ENCODE measurements around the gene PTPN23. TPM values are rescaled to one million over a fixed set of nuclear protein-coding genes. Genes with fewer than 3 reads are reported as not detected.
A peak's percentile ranks its signal among the peaks of the same experiment; 100 is the strongest.

Gene PTPN23
- total RNA-seq, 4 donors from 2014 or later, result 30.8 to 277 (median 90.7) TPM

GRCh38 chr3:47385007-47385406, 4.2 kb downstream of the PTPN23 start:
- no peak for DNase-seq (ENCODE audit: low spot score in 2 of 2)
- Histone ChIP-seq H3K9me3 (no peaks in the 10 kb centered on the region), H3K27ac (no peak overlapping the region), H3K4me3 (no peak overlapping the region), H3K36me3 (peaks cover 0 to 19% (median 0%) of the 10 kb centered on the region in 3 donors), H3K4me1 (peaks cover 0 to 42% (median 12%) of the 10 kb centered on the region in 4 donors), H3K27me3 (no peaks in the 10 kb centered on the region)
- no peak for TF ChIP-seq EP300 (IDR thresholded peaks at IDR 0.05)
- no peak for TF ChIP-seq CTCF (IDR thresholded peaks at IDR 0.05)
- no peak for TF ChIP-seq POLR2A (IDR thresholded peaks at IDR 0.05)
- WGBS, 2 donors, result 88 to 89% methylated on average over 4 of the region's 4 CpGs

GRCh38 chr3:47385796-47386195, 5.0 kb downstream of the PTPN23 start:
- DNase-seq (ENCODE audit: low spot score in 2 of 2), result no peak
- Histone ChIP-seq H3K36me3 (peaks cover 0 to 19% (median 0%) of the 10 kb centered on the region in 3 donors), H3K9me3 (no peaks in the 10 kb centered on the region), H3K27ac (no peak overlapping the region), H3K4me1 (peaks cover 0 to 40% (median 12%) of the 10 kb centered on the region in 4 donors), H3K4me3 (no peak overlapping the region), H3K27me3 (no peaks in the 10 kb centered on the region)
- TF ChIP-seq CTCF (IDR thresholded peaks at IDR 0.05), result no peak
- TF ChIP-seq POLR2A (IDR thresholded peaks at IDR 0.05), result no peak
- no peak for TF ChIP-seq EP300 (IDR thresholded peaks at IDR 0.05)
- WGBS, 2 donors, result 72 to 73% methylated on average over 2 of the region's 2 CpGs

- TF ChIP-seq CTCF (IDR thresholded peaks at IDR 0.05), result no peak
- TF ChIP-seq EP300 (IDR thresholded peaks at IDR 0.05), result no peak
- no peak for TF ChIP-seq POLR2A (IDR thresholded peaks at IDR 0.05)
- Histone ChIP-seq H3K36me3 (peaks cover 0 to 14% (median 0%) of the 10 kb centered on the region in 3 donors), H3K27me3 (no peaks in the 10 kb centered on the region), H3K4me3 (no peak overlapping the region), H3K9me3 (no peaks in the 10 kb centered on the region), H3K27ac (no peak overlapping the region), H3K4me1 (peaks cover 0 to 55% (median 19%) of the 10 kb centered on the region in 4 donors)
- WGBS, 2 donors, result 97% methylated on average over 3 of the region's 3 CpGs
- DNase-seq (ENCODE audit: low spot score in 2 of 2), result no peak
Measured at GRCh38 chr3:47392933-47393332, 12.1 kb downstream of the PTPN23 start.

GRCh38 chr3:47394140-47394870, 13.5 kb downstream of the PTPN23 start:
- H3K27ac ChIP-seq, result peak overlapping the region in 3 of 4 donors; percentile 27 to 60 (median 45)
- no peak for DNase-seq (ENCODE audit: low spot score in 2 of 2)
- no peak overlapping the region for H3K4me3 ChIP-seq
- no peak for TF ChIP-seq EP300 (IDR thresholded peaks at IDR 0.05)
- TF ChIP-seq CTCF (IDR thresholded peaks at IDR 0.05), result no peak
- TF ChIP-seq POLR2A (IDR thresholded peaks at IDR 0.05), result no peak
- H3K4me1 ChIP-seq, result peaks cover 0 to 63% (median 20%) of the 10 kb centered on the region in 4 donors
- peaks cover 0 to 13% (median 0%) of the 10 kb centered on the region in 3 donors for H3K36me3 ChIP-seq
- H3K27me3 ChIP-seq, result no peaks in the 10 kb centered on the region
- no peaks in the 10 kb centered on the region for H3K9me3 ChIP-seq
- 23 to 24% methylated on average over 8 of the region's 8 CpGs for WGBS, 2 donors

GRCh38 chr3:47394881-47395280, 14.1 kb downstream of the PTPN23 start:
- H3K9me3 ChIP-seq, result no peaks in the 10 kb centered on the region
- peaks cover 0 to 19% (median 0%) of the 10 kb centered on the region in 3 donors for H3K36me3 ChIP-seq
- no peak overlapping the region for H3K4me3 ChIP-seq
- peaks cover 0 to 64% (median 20%) of the 10 kb centered on the region in 4 donors for H3K4me1 ChIP-seq
- no peaks in the 10 kb centered on the region for H3K27me3 ChIP-seq
- TF ChIP-seq CTCF (IDR thresholded peaks at IDR 0.05) (no peak), POLR2A (IDR thresholded peaks at IDR 0.05) (no peak), EP300 (IDR thresholded peaks at IDR 0.05) (no peak)
- H3K27ac ChIP-seq, result peak overlapping the region in 1 of 4 donors; percentile 45
- DNase-seq (ENCODE audit: low spot score in 2 of 2), result no peak
- WGBS, 2 donors, result 63 to 64% methylated on average over 3 of the region's 3 CpGs

Measured in tibial nerve (tissue), 4 donors.